Measurements from ENCODE around the gene PGM2L1.

DNA sequence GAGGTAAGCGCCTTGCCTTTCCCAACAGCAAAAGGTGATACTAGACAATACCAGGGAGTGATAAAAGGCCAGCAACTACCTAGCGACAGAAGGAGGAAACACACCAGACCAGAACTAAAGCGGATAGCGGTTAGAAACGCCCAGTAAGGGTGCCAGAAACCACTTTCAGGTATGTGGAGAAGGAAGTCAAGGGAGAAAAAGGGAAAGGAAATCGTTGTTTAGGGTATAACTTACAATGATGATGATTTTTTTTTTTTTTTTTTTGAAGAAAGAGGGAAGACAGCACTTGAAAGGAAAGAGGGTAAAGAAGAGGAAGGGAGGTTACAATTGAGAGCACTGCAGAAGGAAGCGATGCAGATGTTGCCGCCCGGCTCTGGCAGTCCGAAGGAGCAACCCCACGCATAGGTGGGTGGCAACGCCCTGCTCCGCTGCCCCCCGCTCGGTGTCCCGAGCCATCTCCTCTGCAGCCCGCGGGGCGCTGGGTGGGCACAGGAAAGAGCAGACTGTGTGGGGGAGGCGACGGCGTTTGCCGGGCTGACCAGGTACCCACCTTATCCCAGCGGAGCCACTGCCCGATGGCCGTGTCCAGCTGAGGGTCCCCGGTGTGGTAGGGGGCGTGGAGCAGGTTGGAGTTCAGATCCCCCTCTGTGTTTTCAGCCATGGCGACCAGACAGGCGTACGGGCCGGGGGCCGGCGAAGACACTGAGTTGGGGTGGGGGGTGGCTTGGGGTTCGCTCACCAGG, 561 bp downstream of the PGM2L1 start:
- no peak for TF ChIP-seq CTCF (IDR thresholded peaks at IDR 0.05)
- TF ChIP-seq POLR2A (IDR thresholded peaks at IDR 0.05), result no peak
- no peak for TF ChIP-seq EP300 (IDR thresholded peaks at IDR 0.05)

All from ovary (tissue), 3 donors.